ENCODE measurements around the gene SPG7.

Gene SPG7

DNA sequence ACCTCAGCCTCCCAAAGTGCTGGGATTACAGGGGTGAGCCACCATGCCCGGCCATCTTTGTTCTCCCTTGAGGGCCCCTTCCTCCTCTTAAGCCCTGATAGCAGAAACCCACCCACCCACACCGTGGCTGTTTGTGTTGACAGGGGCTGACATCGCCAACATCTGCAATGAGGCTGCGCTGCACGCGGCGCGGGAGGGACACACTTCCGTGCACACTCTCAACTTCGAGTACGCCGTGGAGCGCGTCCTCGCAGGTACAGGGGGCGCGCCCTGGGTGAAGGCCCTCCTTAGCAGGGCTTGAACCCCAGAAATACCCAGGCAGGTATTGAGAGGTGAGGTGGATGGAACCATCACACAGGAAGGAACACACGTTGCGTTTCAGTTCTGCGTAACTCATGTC lies 39.7 kb downstream of the SPG7 start:
- TF ChIP-seq, protein P1, sequence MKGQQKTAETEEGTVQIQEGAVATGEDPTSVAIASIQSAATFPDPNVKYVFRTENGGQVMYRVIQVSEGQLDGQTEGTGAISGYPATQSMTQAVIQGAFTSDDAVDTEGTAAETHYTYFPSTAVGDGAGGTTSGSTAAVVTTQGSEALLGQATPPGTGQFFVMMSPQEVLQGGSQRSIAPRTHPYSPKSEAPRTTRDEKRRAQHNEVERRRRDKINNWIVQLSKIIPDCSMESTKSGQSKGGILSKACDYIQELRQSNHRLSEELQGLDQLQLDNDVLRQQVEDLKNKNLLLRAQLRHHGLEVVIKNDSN (IDR thresholded peaks at IDR 0.05), result no peak
- no peak for TF ChIP-seq NFIC (IDR thresholded peaks at IDR 0.05)

- TF ChIP-seq CREB1 (IDR thresholded peaks at IDR 0.05; ENCODE audit: low read depth) (no peak), MAX (IDR thresholded peaks at IDR 0.05) (no peak), ZBTB7A (IDR thresholded peaks at IDR 0.05; ENCODE audit: low read depth) (no peak), YY1 (IDR thresholded peaks at IDR 0.05; ENCODE audit: low read depth) (no peak), EGR1 (IDR thresholded peaks at IDR 0.05) (no peak), EP300 (IDR thresholded peaks at IDR 0.05; ENCODE audit: borderline replicate concordance) (no peak), FOXM1 (IDR thresholded peaks at IDR 0.05; ENCODE audit: borderline replicate concordance, low read depth) (no peak), TEAD4 (IDR thresholded peaks at IDR 0.05) (no peak), NFIC (IDR thresholded peaks at IDR 0.05) (no peak), CEBPB (IDR thresholded peaks at IDR 0.05) (no peak)
- TF ChIP-seq, protein P1 (IDR thresholded peaks at IDR 0.05), result no peak
- TF ChIP-seq, protein P2, sequence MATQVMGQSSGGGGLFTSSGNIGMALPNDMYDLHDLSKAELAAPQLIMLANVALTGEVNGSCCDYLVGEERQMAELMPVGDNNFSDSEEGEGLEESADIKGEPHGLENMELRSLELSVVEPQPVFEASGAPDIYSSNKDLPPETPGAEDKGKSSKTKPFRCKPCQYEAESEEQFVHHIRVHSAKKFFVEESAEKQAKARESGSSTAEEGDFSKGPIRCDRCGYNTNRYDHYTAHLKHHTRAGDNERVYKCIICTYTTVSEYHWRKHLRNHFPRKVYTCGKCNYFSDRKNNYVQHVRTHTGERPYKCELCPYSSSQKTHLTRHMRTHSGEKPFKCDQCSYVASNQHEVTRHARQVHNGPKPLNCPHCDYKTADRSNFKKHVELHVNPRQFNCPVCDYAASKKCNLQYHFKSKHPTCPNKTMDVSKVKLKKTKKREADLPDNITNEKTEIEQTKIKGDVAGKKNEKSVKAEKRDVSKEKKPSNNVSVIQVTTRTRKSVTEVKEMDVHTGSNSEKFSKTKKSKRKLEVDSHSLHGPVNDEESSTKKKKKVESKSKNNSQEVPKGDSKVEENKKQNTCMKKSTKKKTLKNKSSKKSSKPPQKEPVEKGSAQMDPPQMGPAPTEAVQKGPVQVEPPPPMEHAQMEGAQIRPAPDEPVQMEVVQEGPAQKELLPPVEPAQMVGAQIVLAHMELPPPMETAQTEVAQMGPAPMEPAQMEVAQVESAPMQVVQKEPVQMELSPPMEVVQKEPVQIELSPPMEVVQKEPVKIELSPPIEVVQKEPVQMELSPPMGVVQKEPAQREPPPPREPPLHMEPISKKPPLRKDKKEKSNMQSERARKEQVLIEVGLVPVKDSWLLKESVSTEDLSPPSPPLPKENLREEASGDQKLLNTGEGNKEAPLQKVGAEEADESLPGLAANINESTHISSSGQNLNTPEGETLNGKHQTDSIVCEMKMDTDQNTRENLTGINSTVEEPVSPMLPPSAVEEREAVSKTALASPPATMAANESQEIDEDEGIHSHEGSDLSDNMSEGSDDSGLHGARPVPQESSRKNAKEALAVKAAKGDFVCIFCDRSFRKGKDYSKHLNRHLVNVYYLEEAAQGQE (IDR thresholded peaks at IDR 0.05; ENCODE audit: low read depth), result no peak
Observed at GRCh38 chr16:89548344-89549006, 40.3 kb downstream of the SPG7 start.

DNA sequence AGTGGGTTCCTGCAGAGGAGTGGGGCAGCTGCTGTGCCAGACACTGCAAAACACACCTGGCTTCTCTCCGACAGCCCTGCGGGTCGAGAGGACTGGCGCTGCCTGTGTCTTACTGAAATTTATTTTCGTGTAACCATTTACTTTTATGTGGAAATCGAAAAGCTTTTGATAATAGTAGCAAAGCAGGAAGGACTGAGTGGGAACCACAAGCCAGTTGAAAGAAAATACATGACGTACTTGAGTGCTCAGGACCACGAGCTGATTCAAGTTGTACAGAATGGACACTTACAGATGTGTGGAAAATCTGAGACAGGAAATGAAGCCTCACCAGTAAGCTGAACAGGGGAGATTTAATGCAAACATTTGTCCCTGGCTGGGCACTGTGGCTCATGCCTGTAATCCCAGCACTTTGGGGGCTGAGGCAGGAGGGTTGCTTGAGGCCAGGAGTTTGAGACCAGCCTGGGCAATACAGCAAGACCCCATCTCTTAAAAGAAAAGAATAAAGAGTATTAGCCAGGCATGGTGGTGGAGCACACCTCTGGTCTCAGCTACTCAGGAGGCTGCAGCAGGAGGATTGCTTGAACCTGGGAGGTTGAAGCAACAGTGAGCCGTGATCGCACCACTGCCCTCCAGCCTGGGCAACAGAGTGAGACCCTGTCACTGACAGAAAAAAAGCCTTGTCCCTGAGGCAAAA lies 41.0 kb downstream of the SPG7 start:
- TF ChIP-seq NFIC (IDR thresholded peaks at IDR 0.05) (no peak), FOXM1 (IDR thresholded peaks at IDR 0.05; ENCODE audit: borderline replicate concordance, low read depth) (no peak), TCF12 (IDR thresholded peaks at IDR 0.05; ENCODE audit: low read depth) (no peak), RAD21 (IDR thresholded peaks at IDR 0.05; ENCODE audit: low read depth) (no peak), MAX (IDR thresholded peaks at IDR 0.05) (no peak), EP300 (IDR thresholded peaks at IDR 0.05; ENCODE audit: borderline replicate concordance) (no peak), YY1 (IDR thresholded peaks at IDR 0.05; ENCODE audit: low read depth) (no peak), CEBPB (IDR thresholded peaks at IDR 0.05) (no peak), TEAD4 (IDR thresholded peaks at IDR 0.05) (no peak), ZBTB7A (IDR thresholded peaks at IDR 0.05; ENCODE audit: low read depth) (no peak), CREB1 (IDR thresholded peaks at IDR 0.05; ENCODE audit: low read depth) (no peak), EGR1 (IDR thresholded peaks at IDR 0.05) (no peak), TAF1 (IDR thresholded peaks at IDR 0.05; ENCODE audit: low read depth) (no peak)
- TF ChIP-seq, protein P2 (IDR thresholded peaks at IDR 0.05; ENCODE audit: low read depth), result no peak
- TF ChIP-seq, protein P1 (IDR thresholded peaks at IDR 0.05), result no peak

- no peak for TF ChIP-seq NFIC (IDR thresholded peaks at IDR 0.05)
- no peak for TF ChIP-seq TAF1 (IDR thresholded peaks at IDR 0.05; ENCODE audit: low read depth)
- no peak for TF ChIP-seq EP300 (IDR thresholded peaks at IDR 0.05; ENCODE audit: borderline replicate concordance)
- no peak for TF ChIP-seq MAX (IDR thresholded peaks at IDR 0.05)
- no peak for TF ChIP-seq EGR1 (IDR thresholded peaks at IDR 0.05)
- TF ChIP-seq, protein P2 (IDR thresholded peaks at IDR 0.05; ENCODE audit: low read depth), result no peak
- no peak for TF ChIP-seq TCF12 (IDR thresholded peaks at IDR 0.05; ENCODE audit: low read depth)
- no peak for TF ChIP-seq CEBPB (IDR thresholded peaks at IDR 0.05)
- TF ChIP-seq FOXM1 (IDR thresholded peaks at IDR 0.05; ENCODE audit: borderline replicate concordance, low read depth), result no peak
- no peak for TF ChIP-seq ZBTB7A (IDR thresholded peaks at IDR 0.05; ENCODE audit: low read depth)
- TF ChIP-seq TEAD4 (IDR thresholded peaks at IDR 0.05), result no peak
- TF ChIP-seq CREB1 (IDR thresholded peaks at IDR 0.05; ENCODE audit: low read depth), result no peak
- TF ChIP-seq RAD21 (IDR thresholded peaks at IDR 0.05; ENCODE audit: low read depth), result no peak
- TF ChIP-seq, protein P1 (IDR thresholded peaks at IDR 0.05), result no peak
- no peak for TF ChIP-seq YY1 (IDR thresholded peaks at IDR 0.05; ENCODE audit: low read depth)
Observed at GRCh38 chr16:89550421-89551007, 42.3 kb downstream of the SPG7 start.

Measured in Ishikawa (cell line).